Trophoblast cell (in vitro differentiated cells and primary cell): Measurements from ENCODE around the gene ADAMTSL1.

Source experiments
- DNase-seq, 2 donors: peaks; one replicate each; pipeline ENCODE4 v3.0.0-alpha.2; 2016
- H2AFZ ChIP-seq: 2 replicates; pipeline ENCODE4 v1.6.1; 2013; ENCODE audit warnings: low read length, moderate library complexity, mild to moderate bottlenecking; ENCODE audit not compliant: insufficient read depth, poor library complexity
- H2AK5ac ChIP-seq: 2 replicates; pipeline ENCODE4 v1.6.1; 2013; ENCODE audit warnings: mild to moderate bottlenecking, low read length
- H2BK120ac ChIP-seq: 2 replicates; pipeline ENCODE4 v1.6.1; 2013; ENCODE audit warnings: low read length, mild to moderate bottlenecking, moderate library complexity; ENCODE audit not compliant: insufficient read depth, poor library complexity
- H2BK12ac ChIP-seq: 2 replicates; pipeline ENCODE4 v1.6.1; 2013; ENCODE audit warnings: mild to moderate bottlenecking, low read length, moderate library complexity
- H2BK5ac ChIP-seq: 2 replicates; pipeline ENCODE4 v1.6.1; 2013; ENCODE audit warnings: low read length, low read depth, moderate library complexity, mild to moderate bottlenecking; ENCODE audit not compliant: poor library complexity
- H3K14ac ChIP-seq: 2 replicates; pipeline ENCODE4 v1.6.1; 2013; ENCODE audit warnings: mild to moderate bottlenecking, low read length
- H3K18ac ChIP-seq: 2 replicates; pipeline ENCODE4 v1.6.1; 2013; ENCODE audit warnings: mild to moderate bottlenecking, low read length
- H3K23ac ChIP-seq: 2 replicates; pipeline ENCODE4 v1.6.1; 2013; ENCODE audit warnings: low read length
- H3K27ac ChIP-seq: 2 replicates; pipeline ENCODE4 v1.5.1; 2013; ENCODE audit warnings: low read depth, mild to moderate bottlenecking, inconsistent platforms, low read length, moderate library complexity
- H3K27me3 ChIP-seq: 2 replicates; pipeline ENCODE4 v1.6.1; 2013; ENCODE audit warnings: inconsistent platforms, mild to moderate bottlenecking, low read length, moderate library complexity; ENCODE audit not compliant: insufficient read depth
- H3K36me3 ChIP-seq, 2 experiments: 1 replicate in 1 of 2; 2 replicates in 1 of 2; pipeline ENCODE4 v1.6.1; 2013; ENCODE audit warnings: low read length in 2 of 2, mild to moderate bottlenecking in 2 of 2, moderate library complexity in 1 of 2; ENCODE audit not compliant: insufficient read depth in 2 of 2, control insufficient read depth in 1 of 2
- H3K4ac ChIP-seq: 2 replicates; pipeline ENCODE4 v1.6.1; 2013; ENCODE audit warnings: low read depth, mild to moderate bottlenecking, low read length, moderate library complexity
- H3K4me1 ChIP-seq, 2 experiments: 1 replicate in 1 of 2; 2 replicates in 1 of 2; pipeline ENCODE4 v1.6.1; 2013; ENCODE audit warnings: low read length in 2 of 2, mild to moderate bottlenecking in 2 of 2, moderate library complexity in 1 of 2; ENCODE audit not compliant: insufficient read depth in 2 of 2, control insufficient read depth in 1 of 2
- H3K4me2 ChIP-seq: 2 replicates; pipeline ENCODE4 v1.6.1; 2013; ENCODE audit warnings: inconsistent platforms, mild to moderate bottlenecking, low read length, moderate library complexity
- H3K4me3 ChIP-seq: 2 replicates; pipeline ENCODE4 v1.5.1; 2013; ENCODE audit warnings: mild to moderate bottlenecking, low read depth, low read length, inconsistent platforms
- H3K79me1 ChIP-seq: one replicate; pipeline ENCODE4 v1.6.1; 2013; ENCODE audit warnings: low read length
- H3K79me2 ChIP-seq: 2 replicates; pipeline ENCODE4 v1.6.1; 2013; ENCODE audit warnings: low read length, mild to moderate bottlenecking; ENCODE audit not compliant: control insufficient read depth, insufficient read depth, poor library complexity
- H3K9ac ChIP-seq: 2 replicates; pipeline ENCODE4 v1.6.1; 2013; ENCODE audit warnings: mild to moderate bottlenecking, low read length
- H3K9me3 ChIP-seq: 2 replicates; pipeline ENCODE4 v1.6.1; 2013; ENCODE audit warnings: low read depth, mild to moderate bottlenecking, control low read depth, inconsistent platforms, low read length; ENCODE audit not compliant: insufficient read depth
- H4K12ac ChIP-seq: 2 replicates; pipeline ENCODE4 v1.6.1; 2013; ENCODE audit warnings: low read depth, mild to moderate bottlenecking, low read length, moderate library complexity
- H4K8ac ChIP-seq: 2 replicates; pipeline ENCODE4 v1.6.1; 2013; ENCODE audit warnings: low read depth, mild to moderate bottlenecking, low read length, moderate library complexity
- H4K91ac ChIP-seq: one replicate; pipeline ENCODE4 v1.6.1; 2013; ENCODE audit warnings: low read depth, mild to moderate bottlenecking, low read length, moderate library complexity
- WGBS: extraction: QIAGEN DNeasy Blood & Tissue Kit; methylation state at CpG from one replicate; pipeline ENCODE4 v1.1.7; 2013; ENCODE audit warnings: missing lambda C conversion rate; ENCODE audit not compliant: insufficient read length, insufficient coverage; ENCODE audit errors: extremely low coverage; 5-methylcytosine and 5-hydroxymethylcytosine counted together

ADAMTSL1 gene

DNA sequence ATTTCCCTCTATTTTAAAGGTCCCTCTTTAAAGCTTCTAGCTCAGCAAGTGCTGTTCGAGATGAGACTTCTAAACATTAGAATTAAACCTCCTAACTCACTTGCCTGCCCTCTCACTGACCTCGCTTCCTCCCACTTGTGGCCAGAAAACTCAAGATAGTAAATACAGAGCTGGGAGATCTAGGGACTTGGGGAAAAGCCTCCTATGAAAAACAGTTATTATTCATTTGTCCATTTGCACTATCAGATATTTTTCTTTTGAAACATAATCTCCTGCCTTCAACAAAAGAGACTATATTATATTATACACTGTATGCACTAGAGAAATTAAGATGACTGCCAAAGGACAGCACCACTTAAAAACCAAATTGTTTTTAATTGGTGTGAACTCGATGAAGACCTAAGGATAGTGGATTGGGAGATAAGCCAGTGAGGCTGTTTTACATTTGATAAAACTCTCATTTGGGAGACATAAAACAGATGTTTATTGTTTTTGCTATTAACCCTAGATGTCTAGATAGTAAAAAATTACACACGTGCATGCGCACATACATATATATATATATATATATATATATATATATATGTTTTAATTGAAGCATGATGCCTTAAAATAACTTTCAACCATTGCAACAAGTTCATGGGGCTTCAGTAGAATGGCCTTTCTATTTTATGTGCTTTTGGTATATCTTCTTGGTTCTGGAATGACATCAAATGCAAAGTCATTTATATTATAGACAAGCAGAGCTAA, 229.4 kb downstream of the ADAMTSL1 start:
- Histone ChIP-seq H4K8ac (no peak overlapping the region), H4K12ac (no peak overlapping the region), H3K79me1 (no peaks in the 10 kb centered on the region), H2AK5ac (no peak overlapping the region), H3K14ac (no peak overlapping the region), H3K4ac (no peak overlapping the region), H3K36me3 (no peaks in the 10 kb centered on the region), H2BK12ac (no peak overlapping the region), H3K18ac (no peak overlapping the region), H2BK120ac (no peak overlapping the region), H3K9me3 (no peaks in the 10 kb centered on the region), H3K4me1 (no peaks in the 10 kb centered on the region), H3K9ac (no peak overlapping the region), H3K4me3 (no peak overlapping the region), H3K23ac (no peak overlapping the region), H3K27ac (no peak overlapping the region), H3K4me2 (no peak overlapping the region), H2AFZ (no peak overlapping the region), H3K79me2 (peaks cover 1% of the 10 kb centered on the region), H3K27me3 (no peaks in the 10 kb centered on the region), H4K91ac (no peak overlapping the region), H2BK5ac (no peak overlapping the region)
- no peak for DNase-seq
- WGBS, result no CpG with 5 or more reads among the region's 5 CpGs

DNA sequence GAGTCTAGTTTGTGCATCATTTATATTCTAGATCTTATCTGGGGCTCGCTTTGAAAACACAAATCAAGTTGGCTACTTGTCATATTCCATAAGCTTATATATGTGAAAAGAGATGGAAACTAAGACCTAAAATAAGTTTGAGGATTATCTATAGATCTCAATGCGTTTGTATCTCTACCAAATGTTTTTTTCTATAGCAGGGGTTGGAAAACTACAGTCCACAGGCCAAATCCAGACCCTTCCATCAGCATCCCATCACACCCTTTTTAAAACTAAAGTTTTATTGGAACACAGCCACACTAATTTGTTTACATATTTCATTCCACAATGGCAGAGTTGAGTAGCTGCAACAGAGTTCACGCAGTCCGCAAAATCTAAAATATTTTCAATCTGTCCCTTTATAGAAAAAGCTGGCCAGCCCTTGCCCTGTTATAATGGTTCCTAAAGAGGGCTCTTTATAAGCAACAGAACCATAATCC, 230.0 kb downstream of the ADAMTSL1 start:
- H3K23ac ChIP-seq, result no peak overlapping the region
- H4K8ac ChIP-seq, result no peak overlapping the region
- H3K4me1 ChIP-seq, result no peaks in the 10 kb centered on the region
- H3K4me3 ChIP-seq, result no peak overlapping the region
- H3K9ac ChIP-seq, result no peak overlapping the region
- H3K36me3 ChIP-seq, result no peaks in the 10 kb centered on the region
- H3K4ac ChIP-seq, result no peak overlapping the region
- H3K79me2 ChIP-seq, result peaks cover 1% of the 10 kb centered on the region
- H3K79me1 ChIP-seq, result no peaks in the 10 kb centered on the region
- no peak overlapping the region for H2AFZ ChIP-seq
- H2AK5ac ChIP-seq, result no peak overlapping the region
- H3K9me3 ChIP-seq, result no peaks in the 10 kb centered on the region
- no peak overlapping the region for H3K4me2 ChIP-seq
- no peak overlapping the region for H2BK12ac ChIP-seq
- H3K27ac ChIP-seq, result no peak overlapping the region
- DNase-seq, result no peak
- no peak overlapping the region for H2BK5ac ChIP-seq
- H2BK120ac ChIP-seq, result no peak overlapping the region
- H4K91ac ChIP-seq, result no peak overlapping the region
- no peaks in the 10 kb centered on the region for H3K27me3 ChIP-seq
- no peak overlapping the region for H3K14ac ChIP-seq
- WGBS, result no CpG with 5 or more reads among the region's 4 CpGs
- no peak overlapping the region for H3K18ac ChIP-seq
- H4K12ac ChIP-seq, result no peak overlapping the region

DNA sequence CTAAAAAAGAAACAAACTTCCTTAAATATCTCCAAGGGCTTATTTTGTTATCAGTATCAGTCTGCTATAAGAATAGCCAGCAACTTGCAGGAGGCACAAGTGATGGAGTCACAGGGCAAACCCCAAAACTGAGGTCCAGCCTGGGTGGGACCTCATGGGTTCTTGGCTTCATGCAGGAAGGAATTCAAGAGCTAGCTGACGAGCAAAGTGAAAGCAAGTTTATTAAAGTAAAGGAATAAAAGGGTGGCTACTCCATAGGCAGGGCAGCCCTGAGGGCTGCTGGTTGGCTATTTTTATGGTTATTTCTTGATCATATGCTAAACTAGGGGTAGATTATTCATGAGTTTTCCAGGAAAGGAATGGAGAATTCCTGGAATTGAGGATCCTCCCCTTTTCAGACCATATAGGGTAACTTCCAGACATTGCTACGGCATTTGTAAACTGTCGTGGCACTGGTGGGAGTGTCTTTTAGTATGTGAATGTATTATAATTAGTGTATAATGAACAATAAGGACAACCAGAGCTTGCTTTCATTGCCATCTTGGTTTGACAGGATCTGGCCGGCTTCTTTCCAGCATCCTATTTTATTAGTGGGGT, 231.9 kb downstream of the ADAMTSL1 start:
- no peak for DNase-seq
- WGBS, result no CpG with 5 or more reads among the region's 4 CpGs
- H3K18ac ChIP-seq, result no peak overlapping the region

DNA sequence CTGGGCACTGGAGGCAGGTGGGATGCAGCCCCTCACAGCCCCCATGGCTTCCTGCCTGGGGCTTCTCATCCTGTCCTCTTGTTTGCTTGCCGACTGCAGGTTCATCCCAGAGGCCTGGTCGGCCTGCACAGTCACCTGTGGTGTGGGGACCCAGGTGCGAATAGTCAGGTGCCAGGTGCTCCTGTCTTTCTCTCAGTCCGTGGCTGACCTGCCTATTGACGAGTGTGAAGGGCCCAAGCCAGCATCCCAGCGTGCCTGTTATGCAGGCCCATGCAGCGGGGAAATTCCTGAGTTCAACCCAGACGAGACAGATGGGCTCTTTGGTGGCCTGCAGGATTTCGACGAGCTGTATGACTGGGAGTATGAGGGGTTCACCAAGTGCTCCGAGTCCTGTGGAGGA, 232.7 kb downstream of the ADAMTSL1 start:
- H3K18ac ChIP-seq, result no peak overlapping the region
- H3K9me3 ChIP-seq, result no peaks in the 10 kb centered on the region
- H4K8ac ChIP-seq, result no peak overlapping the region
- no peaks in the 10 kb centered on the region for H3K27me3 ChIP-seq
- no peak overlapping the region for H2BK5ac ChIP-seq
- H3K79me1 ChIP-seq, result no peaks in the 10 kb centered on the region
- H2AFZ ChIP-seq, result no peak overlapping the region
- no CpG with 5 or more reads among the region's 11 CpGs for WGBS
- no peak overlapping the region for H3K4me2 ChIP-seq
- H3K9ac ChIP-seq, result no peak overlapping the region
- H3K4me3 ChIP-seq, result no peak overlapping the region
- H4K91ac ChIP-seq, result no peak overlapping the region
- no peak overlapping the region for H2BK120ac ChIP-seq
- H3K27ac ChIP-seq, result no peak overlapping the region
- H3K79me2 ChIP-seq, result peaks cover 1% of the 10 kb centered on the region
- no peaks in the 10 kb centered on the region for H3K4me1 ChIP-seq
- no peak overlapping the region for H2AK5ac ChIP-seq
- H2BK12ac ChIP-seq, result no peak overlapping the region
- H3K36me3 ChIP-seq, result no peaks in the 10 kb centered on the region
- H3K14ac ChIP-seq, result no peak overlapping the region
- DNase-seq, result no peak
- H3K23ac ChIP-seq, result no peak overlapping the region
- no peak overlapping the region for H4K12ac ChIP-seq
- no peak overlapping the region for H3K4ac ChIP-seq

More for the DNA sequence above, 231.9 kb downstream of the ADAMTSL1 start:
- no peaks in the 10 kb centered on the region for H3K27me3 ChIP-seq
- no peak overlapping the region for H3K27ac ChIP-seq
- no peaks in the 10 kb centered on the region for H3K79me1 ChIP-seq
- H2BK120ac ChIP-seq, result no peak overlapping the region
- no peak overlapping the region for H2BK5ac ChIP-seq
- no peak overlapping the region for H3K4ac ChIP-seq
- H2AK5ac ChIP-seq, result no peak overlapping the region
- H2BK12ac ChIP-seq, result no peak overlapping the region
- no peak overlapping the region for H2AFZ ChIP-seq
- H3K9ac ChIP-seq, result no peak overlapping the region
- H4K91ac ChIP-seq, result no peak overlapping the region
- H4K8ac ChIP-seq, result no peak overlapping the region
- no peak overlapping the region for H3K4me3 ChIP-seq
- H3K23ac ChIP-seq, result no peak overlapping the region
- H3K9me3 ChIP-seq, result no peaks in the 10 kb centered on the region
- no peak overlapping the region for H4K12ac ChIP-seq
- H3K36me3 ChIP-seq, result no peaks in the 10 kb centered on the region
- peaks cover 1% of the 10 kb centered on the region for H3K79me2 ChIP-seq
- no peak overlapping the region for H3K14ac ChIP-seq
- no peak overlapping the region for H3K4me2 ChIP-seq
- H3K4me1 ChIP-seq, result no peaks in the 10 kb centered on the region
